PC-9 (cell line): Measurements from ENCODE around the gene LRP1B. TPM values are rescaled to one million over a fixed set of nuclear protein-coding genes. Genes with fewer than 3 reads are reported as not detected.

ENCODE experiments used
- BruUV-seq: library from RNA; stranded (reverse); fragments of 400-500 nt; replicated peaks from 2 replicates; lab custom pipeline; 2021; lab: Mats Ljungman, UMichigan
- CTCF ChIA-PET: fragments of 300-600 bp; sonication (Branson Sonifier 250); formaldehyde crosslinking; loops from one replicate; lab custom pipeline; 2022; ENCODE audit warnings: antibody characterized with exemption; lab: Charles Lee
- POLR2A ChIA-PET: fragments of 300-600 bp; sonication (Branson Sonifier 250); formaldehyde crosslinking; loops from one replicate; lab custom pipeline; 2022; ENCODE audit warnings: antibody characterized with exemption; ENCODE audit not compliant: unreplicated experiment; lab: Charles Lee
- DNase-seq, 2 experiments: peaks; one replicate each; pipeline versions ENCODE4 v3.0.0 to v3.0.0-alpha.2; 2015 to 2022; ENCODE audit warnings: mixed read lengths in 1 of 2
- H2AFZ ChIP-seq: fragments of 200-600 bp; sonication (generic); 2 replicates; pipeline ENCODE4 v1.8.1; 2017; ENCODE audit warnings: antibody characterized with exemption
- H3F3A ChIP-seq: fragments of 200-600 bp; sonication (generic); 2 replicates; pipeline ENCODE4 v1.8.1; 2017; ENCODE audit warnings: antibody characterized with exemption, mild to moderate bottlenecking, low read depth; ENCODE audit not compliant: insufficient read depth
- H3K27ac ChIP-seq: fragments of 200-600 bp; sonication (generic); 2 replicates; pipeline ENCODE4 v1.6.1; 2016; ENCODE audit warnings: mixed run types
- H3K27me3 ChIP-seq: fragments of 200-600 bp; sonication (generic); 2 replicates; pipeline ENCODE4 v1.6.1; 2016; ENCODE audit warnings: low read depth, mixed run types; ENCODE audit not compliant: insufficient read depth
- H3K36me3 ChIP-seq: fragments of 200-600 bp; sonication (generic); 2 replicates; pipeline ENCODE4 v1.6.1; 2016; ENCODE audit warnings: low read depth, mixed run types
- H3K4me1 ChIP-seq: fragments of 200-600 bp; sonication (generic); replicated peaks from 2 replicates; pipeline ENCODE4 v1.6.1; 2016; ENCODE audit warnings: mixed run types; ENCODE audit not compliant: insufficient read depth
- H3K4me2 ChIP-seq: fragments of 200-600 bp; sonication (generic); 2 replicates; pipeline ENCODE4 v1.6.1; 2017; ENCODE audit warnings: mixed run types
- H3K4me3 ChIP-seq: fragments of 200-600 bp; sonication (generic); 2 replicates; pipeline ENCODE4 v1.6.1; 2016; ENCODE audit warnings: mixed run types
- H3K79me2 ChIP-seq: fragments of 200-600 bp; sonication (generic); 2 replicates; pipeline ENCODE4 v1.6.1; 2017; ENCODE audit warnings: low read depth, mixed run types
- H3K9me2 ChIP-seq: fragments of 200-600 bp; sonication (generic); 2 replicates; pipeline ENCODE4 v1.8.1; 2017; ENCODE audit warnings: mild to moderate bottlenecking; ENCODE audit not compliant: insufficient read depth
- H3K9me3 ChIP-seq: fragments of 200-600 bp; sonication (generic); 2 replicates; pipeline ENCODE4 v1.8.1; 2016; ENCODE audit warnings: low read depth; ENCODE audit not compliant: insufficient read depth
- H4K20me1 ChIP-seq: fragments of 200-600 bp; sonication (generic); 2 replicates; pipeline ENCODE4 v1.8.1; 2017; ENCODE audit not compliant: insufficient read depth
- EZH2 ChIP-seq: fragments of 200-600 bp; sonication (generic); IDR thresholded peaks from 2 replicates; pipeline ENCODE4 v1.8.0; 2017; ENCODE audit warnings: antibody characterized with exemption, low read depth
- intact Hi-C: fragments of 100-400 bp; cut with micrococcal nuclease; formaldehyde crosslinking; loops from one replicate; pipeline ENCODE4 v1.10.0; 2022; ENCODE audit not compliant: unreplicated experiment
- total RNA-seq: library from RNA; stranded (reverse); gene quantifications from 2 replicates; pipeline ENCODE4 v1.2.3, GENCODE V29; 2021
- TF ChIP-seq, protein P1 (sequence below): fragments of 200-600 bp; sonication (generic); conservative IDR thresholded peaks from 2 replicates; pipeline ENCODE4 v1.6.1; 2017; ENCODE audit warnings: mixed run types, antibody characterized with exemption, mild to moderate bottlenecking, moderate library complexity

Gene LRP1B
- total RNA-seq, 1 experiment from 2014 or later: 1.7 TPM

- Histone ChIP-seq H3K36me3 (no peaks in the 10 kb centered on the region), H4K20me1 (no peaks in the 10 kb centered on the region), H3F3A (no peaks in the 10 kb centered on the region), H3K9me3 (no peaks in the 10 kb centered on the region), H3K79me2 (no peaks in the 10 kb centered on the region), H3K4me1 (no peaks in the 10 kb centered on the region), H3K4me3 (no peak overlapping the region), H3K27me3 (no peaks in the 10 kb centered on the region), H3K27ac (no peak overlapping the region), H2AFZ (no peak overlapping the region), H3K9me2 (no peaks in the 10 kb centered on the region), H3K4me2 (no peak overlapping the region)
- POLR2A ChIA-PET: no interaction called here
- CTCF ChIA-PET: no interaction called here
- no peak for DNase-seq
- BruUV-seq: no TSS peak
- no peak for TF ChIP-seq EZH2
- TF ChIP-seq, protein P1, sequence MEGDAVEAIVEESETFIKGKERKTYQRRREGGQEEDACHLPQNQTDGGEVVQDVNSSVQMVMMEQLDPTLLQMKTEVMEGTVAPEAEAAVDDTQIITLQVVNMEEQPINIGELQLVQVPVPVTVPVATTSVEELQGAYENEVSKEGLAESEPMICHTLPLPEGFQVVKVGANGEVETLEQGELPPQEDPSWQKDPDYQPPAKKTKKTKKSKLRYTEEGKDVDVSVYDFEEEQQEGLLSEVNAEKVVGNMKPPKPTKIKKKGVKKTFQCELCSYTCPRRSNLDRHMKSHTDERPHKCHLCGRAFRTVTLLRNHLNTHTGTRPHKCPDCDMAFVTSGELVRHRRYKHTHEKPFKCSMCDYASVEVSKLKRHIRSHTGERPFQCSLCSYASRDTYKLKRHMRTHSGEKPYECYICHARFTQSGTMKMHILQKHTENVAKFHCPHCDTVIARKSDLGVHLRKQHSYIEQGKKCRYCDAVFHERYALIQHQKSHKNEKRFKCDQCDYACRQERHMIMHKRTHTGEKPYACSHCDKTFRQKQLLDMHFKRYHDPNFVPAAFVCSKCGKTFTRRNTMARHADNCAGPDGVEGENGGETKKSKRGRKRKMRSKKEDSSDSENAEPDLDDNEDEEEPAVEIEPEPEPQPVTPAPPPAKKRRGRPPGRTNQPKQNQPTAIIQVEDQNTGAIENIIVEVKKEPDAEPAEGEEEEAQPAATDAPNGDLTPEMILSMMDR: no peak
- intact Hi-C loops: no loop called here
Measured at GRCh38 chr2:141710589-141711239, 420.1 kb downstream of the LRP1B start.

- POLR2A ChIA-PET: no interaction called here
- Histone ChIP-seq H3K4me3 (no peak overlapping the region), H3F3A (no peaks in the 10 kb centered on the region), H3K9me2 (no peaks in the 10 kb centered on the region), H3K4me1 (no peaks in the 10 kb centered on the region), H3K27me3 (no peaks in the 10 kb centered on the region), H3K27ac (no peak overlapping the region), H3K79me2 (no peaks in the 10 kb centered on the region), H2AFZ (no peak overlapping the region), H3K9me3 (no peaks in the 10 kb centered on the region), H3K36me3 (no peaks in the 10 kb centered on the region), H3K4me2 (no peak overlapping the region), H4K20me1 (no peaks in the 10 kb centered on the region)
- no TSS peak for BruUV-seq
- CTCF ChIA-PET: no interaction called here
- intact Hi-C loops: no loop called here
- TF ChIP-seq, protein P1: no peak
- TF ChIP-seq EZH2: no peak
- DNase-seq: no peak
Measured at GRCh38 chr2:141709756-141710155, 421.1 kb downstream of the LRP1B start.

DNA sequence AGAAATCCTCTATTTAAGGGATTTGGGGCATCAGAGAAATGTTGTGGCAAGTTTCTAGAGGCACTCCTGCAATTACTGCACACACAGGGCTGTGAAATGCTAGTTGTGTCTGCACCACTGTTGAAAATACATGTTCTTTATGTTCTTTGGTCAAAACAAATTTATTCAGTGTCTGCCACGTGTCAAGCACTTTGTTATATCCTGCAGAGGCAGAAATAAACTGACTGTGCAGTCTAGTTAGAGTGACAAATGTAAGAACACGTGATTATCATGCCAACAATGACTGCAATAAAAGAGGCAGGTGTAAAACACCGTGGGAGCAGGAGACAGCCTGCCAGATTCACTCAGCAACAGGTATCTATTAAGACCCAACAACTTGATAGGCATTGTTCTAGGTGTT, 423.3 kb downstream of the LRP1B start:
- no peaks in the 10 kb centered on the region for H3K9me3 ChIP-seq
- H3F3A ChIP-seq: no peaks in the 10 kb centered on the region
- no peaks in the 10 kb centered on the region for H3K4me1 ChIP-seq
- H3K4me2 ChIP-seq: no peak overlapping the region
- H3K36me3 ChIP-seq: no peaks in the 10 kb centered on the region
- ChIA-PET POLR2A (no interaction called here), CTCF (no interaction called here)
- no peaks in the 10 kb centered on the region for H3K27me3 ChIP-seq
- no peaks in the 10 kb centered on the region for H3K9me2 ChIP-seq
- no peaks in the 10 kb centered on the region for H3K79me2 ChIP-seq
- no peak overlapping the region for H3K27ac ChIP-seq
- DNase-seq: no peak
- no TSS peak for BruUV-seq
- H4K20me1 ChIP-seq: no peaks in the 10 kb centered on the region
- intact Hi-C loops: no loop called here
- no peak overlapping the region for H3K4me3 ChIP-seq
- H2AFZ ChIP-seq: no peak overlapping the region
- TF ChIP-seq, protein P1: no peak
- no peak for TF ChIP-seq EZH2
